Caco-2 (cell line): ENCODE results near the gene C3orf22. TPM values are rescaled to one million over a fixed set of nuclear protein-coding genes. Genes with fewer than 3 reads are reported as not detected.

Experiments
- BruUV-seq: library from RNA; stranded (reverse); fragments of 400-500 nt; replicated peaks from 2 replicates; lab custom pipeline; 2021; lab: Mats Ljungman, UMichigan
- CTCF ChIA-PET: fragments of 300-600 bp; sonication (Branson Sonifier 250); formaldehyde crosslinking; loops from one replicate; lab custom pipeline; 2022; ENCODE audit warnings: antibody characterized with exemption; lab: Charles Lee
- POLR2A ChIA-PET: fragments of 300-600 bp; sonication (Branson Sonifier 250); formaldehyde crosslinking; loops from one replicate; lab custom pipeline; 2022; ENCODE audit warnings: antibody characterized with exemption; lab: Charles Lee
- DNase-seq, 2 experiments: peaks; one replicate each; pipeline versions ENCODE4 v3.0.0 to v3.0.0-alpha.2; 2020 to 2022
- H3K27me3 ChIP-seq: replicated peaks from 2 replicates; pipeline ENCODE4 v1.6.0; 2011; ENCODE audit warnings: low read length; ENCODE audit not compliant: control insufficient read depth, insufficient read depth
- H3K36me3 ChIP-seq: 2 replicates; pipeline ENCODE4 v1.5.1; 2011; ENCODE audit warnings: low read length; ENCODE audit not compliant: control insufficient read depth, insufficient read depth
- H3K4me1 ChIP-seq: fragments of 250-450 bp; sonication (Bioruptor Pico); 2 replicates; pipeline ENCODE4 v1.5.1; 2020; ENCODE audit warnings: mild to moderate bottlenecking
- H3K4me3 ChIP-seq: 2 replicates; pipeline ENCODE4 v1.5.1; 2011; ENCODE audit warnings: low read depth, mild to moderate bottlenecking, control low read depth, low read length
- H3K9me3 ChIP-seq: fragments of 250-450 bp; sonication (Bioruptor Pico); 2 replicates; pipeline ENCODE4 v1.5.1; 2020; ENCODE audit warnings: mild to moderate bottlenecking, moderate library complexity
- H3K27ac Mint-ChIP-seq: one replicate; pipeline ENCODE4 v1.8.0; 2022; ENCODE audit warnings: mixed read lengths; ENCODE audit not compliant: unreplicated experiment
- H3K27me3 Mint-ChIP-seq: one replicate; pipeline ENCODE4 v1.8.0; 2022; ENCODE audit warnings: mixed read lengths; ENCODE audit not compliant: insufficient read depth, unreplicated experiment
- H3K36me3 Mint-ChIP-seq: one replicate; pipeline ENCODE4 v1.8.0; 2022; ENCODE audit warnings: mild to moderate bottlenecking, mixed read lengths; ENCODE audit not compliant: insufficient read depth, unreplicated experiment
- H3K4me1 Mint-ChIP-seq: one replicate; pipeline ENCODE4 v1.8.0; 2022; ENCODE audit warnings: low read depth, mixed read lengths; ENCODE audit not compliant: unreplicated experiment
- H3K4me3 Mint-ChIP-seq: one replicate; pipeline ENCODE4 v1.8.0; 2022; ENCODE audit warnings: mild to moderate bottlenecking, moderate library complexity, mixed read lengths; ENCODE audit not compliant: unreplicated experiment
- H3K9me3 Mint-ChIP-seq: one replicate; pipeline ENCODE4 v1.8.0; 2022; ENCODE audit warnings: mixed read lengths; ENCODE audit not compliant: unreplicated experiment
- intact Hi-C: fragments of 100-400 bp; cut with micrococcal nuclease; formaldehyde crosslinking; loops from one replicate; pipeline ENCODE4 v1.10.0; 2022; ENCODE audit not compliant: unreplicated experiment
- total RNA-seq: library from RNA; stranded (reverse); gene quantifications from 2 replicates; pipeline ENCODE4 v1.2.3, GENCODE V29; 2022
- TF ChIP-seq, protein P1 (sequence below), 2 experiments: fragments of 200-600 bp in 1 of 2; IDR thresholded peaks; 1 replicate in 1 of 2; 2 replicates in 1 of 2; pipeline versions ENCODE4 v1.5.1 to v1.8.0; 2011 to 2022; ENCODE audit warnings: antibody characterized with exemption in 1 of 2, control low read depth in 1 of 2, inconsistent platforms in 1 of 2, low read depth in 1 of 2, low read length in 1 of 2, mild to moderate bottlenecking in 1 of 2, moderate library complexity in 1 of 2; ENCODE audit not compliant: insufficient read depth in 1 of 2, severe bottlenecking in 1 of 2, unreplicated experiment in 1 of 2

The C3orf22 gene
- total RNA-seq, 1 experiment from 2014 or later = not detected

DNA sequence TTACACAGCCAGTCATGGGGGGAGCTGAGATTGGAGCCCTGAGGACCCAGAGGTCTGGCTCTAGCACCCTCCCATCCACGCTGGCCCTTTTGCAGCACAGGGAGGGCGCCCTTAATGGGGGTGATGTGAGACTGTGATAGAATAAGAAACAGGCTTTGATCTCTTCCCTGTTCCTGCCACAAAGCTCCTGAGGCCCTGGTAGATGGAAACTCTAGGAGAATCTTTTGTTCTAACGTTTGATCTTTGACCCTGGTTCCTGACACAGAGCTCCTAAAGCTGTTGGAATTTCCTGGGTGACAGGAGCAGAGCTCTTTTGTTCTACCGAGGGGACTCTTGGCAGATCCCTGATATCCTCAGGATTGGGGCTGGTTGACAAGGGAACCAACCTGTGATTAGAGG, 40.0 kb downstream of the C3orf22 start:
- Histone ChIP-seq H3K4me1 (peaks cover 41% of the 10 kb centered on the region), H3K4me3 (no peak overlapping the region), H3K9me3 (no peaks in the 10 kb centered on the region), H3K36me3 (no peaks in the 10 kb centered on the region), H3K27me3 (no peaks in the 10 kb centered on the region)
- intact Hi-C loops = no loop called here
- POLR2A ChIA-PET = interaction anchor here (0.6 to 1.3 kb wide), 2 partner anchors 10 to 1807 kb away, joined by 3 to 4 read pairs; no protein-coding TSS in a partner anchor
- no TSS peak for BruUV-seq
- Mint-ChIP-seq H3K36me3 (no peaks in the 10 kb centered on the region), H3K27me3 (no peaks in the 10 kb centered on the region), H3K4me1 (peaks cover 9% of the 10 kb centered on the region), H3K9me3 (no peaks in the 10 kb centered on the region), H3K27ac (peak overlapping the region; percentile 45), H3K4me3 (peak overlapping the region; percentile 11)
- CTCF ChIA-PET = interaction anchor here (0.7 to 2.2 kb wide), 6 partner anchors 9 to 160 kb away, joined by 3 to 13 read pairs (median 3); no protein-coding TSS in a partner anchor
- DNase-seq = peak in 1 of 2 experiments; percentile 30
- TF ChIP-seq, protein P1, sequence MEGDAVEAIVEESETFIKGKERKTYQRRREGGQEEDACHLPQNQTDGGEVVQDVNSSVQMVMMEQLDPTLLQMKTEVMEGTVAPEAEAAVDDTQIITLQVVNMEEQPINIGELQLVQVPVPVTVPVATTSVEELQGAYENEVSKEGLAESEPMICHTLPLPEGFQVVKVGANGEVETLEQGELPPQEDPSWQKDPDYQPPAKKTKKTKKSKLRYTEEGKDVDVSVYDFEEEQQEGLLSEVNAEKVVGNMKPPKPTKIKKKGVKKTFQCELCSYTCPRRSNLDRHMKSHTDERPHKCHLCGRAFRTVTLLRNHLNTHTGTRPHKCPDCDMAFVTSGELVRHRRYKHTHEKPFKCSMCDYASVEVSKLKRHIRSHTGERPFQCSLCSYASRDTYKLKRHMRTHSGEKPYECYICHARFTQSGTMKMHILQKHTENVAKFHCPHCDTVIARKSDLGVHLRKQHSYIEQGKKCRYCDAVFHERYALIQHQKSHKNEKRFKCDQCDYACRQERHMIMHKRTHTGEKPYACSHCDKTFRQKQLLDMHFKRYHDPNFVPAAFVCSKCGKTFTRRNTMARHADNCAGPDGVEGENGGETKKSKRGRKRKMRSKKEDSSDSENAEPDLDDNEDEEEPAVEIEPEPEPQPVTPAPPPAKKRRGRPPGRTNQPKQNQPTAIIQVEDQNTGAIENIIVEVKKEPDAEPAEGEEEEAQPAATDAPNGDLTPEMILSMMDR (IDR thresholded peaks at IDR 0.05; ENCODE audit: insufficient read depth in 1 of 2, low read depth in 1 of 2, low read length in 1 of 2, severe bottlenecking in 1 of 2, unreplicated experiment in 1 of 2) = no peak

DNA sequence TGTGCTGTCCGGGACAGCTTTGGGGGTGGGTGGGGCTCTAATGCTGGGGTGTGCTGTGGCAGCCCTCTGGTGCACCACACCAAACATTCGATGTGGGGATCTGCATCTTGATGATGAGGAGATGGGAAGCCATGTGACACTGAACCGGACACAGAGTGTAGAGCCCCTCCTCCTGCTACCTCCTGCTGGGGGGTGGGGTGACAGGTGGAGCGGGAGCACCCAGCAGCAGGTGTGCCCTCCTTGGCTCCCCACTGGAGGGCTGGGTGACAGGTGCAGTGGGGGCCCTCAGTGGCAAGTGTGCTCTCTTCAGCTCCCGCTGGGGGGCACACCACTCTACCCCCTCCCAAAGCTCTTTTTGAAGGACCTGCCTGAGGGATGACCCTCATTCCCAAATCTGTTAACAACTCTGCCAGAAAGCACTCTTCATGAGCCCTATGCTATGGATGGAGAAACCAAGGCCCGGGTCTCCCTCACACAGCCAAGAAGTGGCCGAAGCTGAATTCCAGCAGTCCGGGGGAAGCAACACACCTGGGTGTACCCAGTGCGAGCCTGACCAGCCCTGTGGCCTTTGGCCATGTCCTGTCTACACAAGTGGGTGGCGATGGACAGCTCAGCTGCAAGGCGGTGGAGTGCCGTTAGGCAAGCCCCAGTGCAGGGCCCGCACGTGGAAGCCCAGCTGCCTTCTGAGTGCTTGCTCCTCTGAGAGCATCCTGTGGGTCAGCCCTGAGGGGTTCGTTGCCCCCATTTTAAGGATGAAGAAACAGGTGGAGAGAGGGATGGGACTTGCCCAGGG, 40.5 kb downstream of the C3orf22 start:
- Mint-ChIP-seq H3K27ac (peak overlapping the region; percentile 45), H3K27me3 (no peaks in the 10 kb centered on the region), H3K4me1 (peaks cover 9% of the 10 kb centered on the region), H3K4me3 (peak overlapping the region; percentile 11), H3K9me3 (no peaks in the 10 kb centered on the region), H3K36me3 (no peaks in the 10 kb centered on the region)
- BruUV-seq = no TSS peak
- Histone ChIP-seq H3K36me3 (no peaks in the 10 kb centered on the region), H3K9me3 (no peaks in the 10 kb centered on the region), H3K27me3 (no peaks in the 10 kb centered on the region), H3K4me3 (no peak overlapping the region), H3K4me1 (peaks cover 35% of the 10 kb centered on the region)
- ChIA-PET POLR2A (interaction anchor here (0.6 to 1.3 kb wide), 2 partner anchors 11 to 1808 kb away, joined by 3 to 4 read pairs; no protein-coding TSS in a partner anchor), CTCF (interaction anchor here (0.7 to 2.2 kb wide), 4 partner anchors 8 to 160 kb away, joined by 3 to 13 read pairs (median 3); no protein-coding TSS in a partner anchor)
- DNase-seq = no peak
- TF ChIP-seq, protein P1 (IDR thresholded peaks at IDR 0.05; ENCODE audit: insufficient read depth in 1 of 2, low read depth in 1 of 2, low read length in 1 of 2, severe bottlenecking in 1 of 2, unreplicated experiment in 1 of 2) = no peak
- intact Hi-C loops = no loop called here

DNA sequence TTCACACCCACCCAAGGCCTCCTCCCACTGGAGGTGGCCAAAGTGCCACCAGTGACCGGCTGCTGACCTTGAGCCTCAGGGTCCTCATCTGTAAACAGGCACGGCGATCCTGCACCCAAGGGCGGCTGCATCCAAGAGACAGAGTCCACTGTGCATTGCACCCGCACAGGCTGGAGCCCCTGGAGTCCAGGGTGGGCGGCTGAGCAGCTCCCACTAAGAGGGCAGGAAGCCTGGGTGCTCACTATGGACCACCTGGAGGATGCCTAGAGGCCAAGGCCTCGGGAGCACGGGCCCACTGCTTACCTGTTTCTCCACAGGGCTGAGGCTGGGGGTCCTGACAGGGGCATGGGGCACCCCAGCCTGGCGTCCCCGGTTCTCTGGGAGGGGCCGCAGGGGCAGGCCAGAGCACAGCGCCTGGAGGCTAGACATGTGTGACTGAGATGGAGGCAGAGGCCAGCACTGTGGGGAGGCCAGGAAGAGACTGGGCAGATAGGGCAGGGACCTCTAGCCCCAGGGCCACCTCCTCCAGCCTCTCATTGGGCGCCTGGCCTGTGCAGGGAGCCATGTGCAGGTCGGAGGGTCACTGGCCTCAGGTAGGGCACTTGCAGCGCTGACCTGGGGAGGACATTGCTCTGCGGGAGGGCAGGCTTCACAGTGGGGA, 41.3 kb downstream of the C3orf22 start, which contains the start of gene UROC1:
TSS of gene UROC1 (minus strand) at position 483 of the 661 bp plus-strand sequence. CDS start at position 429, 54 bp downstream.
- H3K9me3 ChIP-seq = no peaks in the 10 kb centered on the region
- H3K4me1 Mint-ChIP-seq = peaks cover 9% of the 10 kb centered on the region
- no peaks in the 10 kb centered on the region for H3K9me3 Mint-ChIP-seq
- H3K4me3 Mint-ChIP-seq = peak within 1 kb of the TSS; percentile 11
- H3K27me3 ChIP-seq = no peaks in the 10 kb centered on the region
- H3K27me3 Mint-ChIP-seq = no peaks in the 10 kb centered on the region
- no peak for DNase-seq
- no peak within 1 kb of the TSS for H3K4me3 ChIP-seq
- H3K27ac Mint-ChIP-seq = peak within 1 kb of the TSS; percentile 78
- no peaks in the 10 kb centered on the region for H3K36me3 Mint-ChIP-seq
- BruUV-seq = no TSS peak
- ChIA-PET POLR2A (no interaction called here), CTCF (no interaction called here)
- peaks cover 28% of the 10 kb centered on the region for H3K4me1 ChIP-seq
- no peaks in the 10 kb centered on the region for H3K36me3 ChIP-seq
- TF ChIP-seq, protein P1 (IDR thresholded peaks at IDR 0.05; ENCODE audit: insufficient read depth in 1 of 2, low read depth in 1 of 2, low read length in 1 of 2, severe bottlenecking in 1 of 2, unreplicated experiment in 1 of 2) = no peak
- intact Hi-C loops = no loop called here
